NCI-H1105 (cell line): Measurements from ENCODE around the gene AP3S1.
"Not testable (repeated sequence)": the region's sequence is repeated elsewhere in the genome, so short reads cannot be mapped to it uniquely, and the experiment has no call there.

Source experiments
- DNase-seq: peaks from one replicate; lab custom pipeline; 2025; lab: John Stamatoyannopoulos, UW

The AP3S1 gene

GRCh38 chr5:115873392-115873791, 31.7 kb downstream of the AP3S1 start:
- DNase-seq = no peak

- DNase-seq = no peak
Measured at GRCh38 chr5:115875447-115875846, 33.7 kb downstream of the AP3S1 start.

- not testable (repeated sequence) for DNase-seq
Measured at GRCh38 chr5:115877342-115877741, 35.6 kb downstream of the AP3S1 start.

- not testable (repeated sequence) for DNase-seq
Measured at GRCh38 chr5:115882434-115882833, 40.7 kb downstream of the AP3S1 start.

- no peak for DNase-seq
Measured at GRCh38 chr5:115884704-115885103, 43.0 kb downstream of the AP3S1 start.

- not testable (repeated sequence) for DNase-seq
Measured at GRCh38 chr5:115885208-115885607, 43.5 kb downstream of the AP3S1 start.

GRCh38 chr5:115888027-115888426, 46.3 kb downstream of the AP3S1 start:
- DNase-seq = no peak

- DNase-seq = no peak
Measured at GRCh38 chr5:115892021-115892420, 50.3 kb downstream of the AP3S1 start.

- no peak for DNase-seq
Measured at GRCh38 chr5:115894342-115894741, 52.6 kb downstream of the AP3S1 start.

GRCh38 chr5:115895821-115896220, 54.1 kb downstream of the AP3S1 start:
- no peak for DNase-seq

GRCh38 chr5:115898656-115899055, 56.9 kb downstream of the AP3S1 start:
- DNase-seq = no peak

GRCh38 chr5:115907177-115907576, 65.4 kb downstream of the AP3S1 start:
- no peak for DNase-seq

- not testable (repeated sequence) for DNase-seq
Measured at GRCh38 chr5:115913623-115914400, 72.1 kb downstream of the AP3S1 start.

GRCh38 chr5:115920171-115920725, 78.5 kb downstream of the AP3S1 start:
- DNase-seq = no peak

GRCh38 chr5:115928578-115929407, 87.1 kb downstream of the AP3S1 start:
- not testable (repeated sequence) for DNase-seq

GRCh38 chr5:115930171-115930570, 88.4 kb downstream of the AP3S1 start:
- not testable (repeated sequence) for DNase-seq

- no peak for DNase-seq
Measured at GRCh38 chr5:115930630-115931337, 89.0 kb downstream of the AP3S1 start.

- no peak for DNase-seq
Measured at GRCh38 chr5:115932991-115933390, 91.3 kb downstream of the AP3S1 start.

GRCh38 chr5:115934388-115934974, 92.7 kb downstream of the AP3S1 start:
- no peak for DNase-seq

- no peak for DNase-seq
Measured at GRCh38 chr5:115936031-115936430, 94.3 kb downstream of the AP3S1 start.

- DNase-seq = no peak
Measured at GRCh38 chr5:115939059-115939458, 97.3 kb downstream of the AP3S1 start.
